H9 (cell line): ENCODE measurements around the gene SPTAN1. TPM values are rescaled to one million over a fixed set of nuclear protein-coding genes. Genes with fewer than 3 reads are reported as not detected.

Experiments
- DNase-seq: peaks from one replicate; pipeline ENCODE4 v3.0.0-alpha.2; 2017
- H2AFZ ChIP-seq: one replicate; pipeline ENCODE4 v1.6.1; 2013; ENCODE audit warnings: mild to moderate bottlenecking, low read length, control low read depth, moderate library complexity
- H2AK5ac ChIP-seq: 2 replicates; pipeline ENCODE4 v1.6.1; 2013; ENCODE audit warnings: low read length, control low read depth, mixed read lengths; ENCODE audit not compliant: insufficient read length
- H2BK120ac ChIP-seq: one replicate; pipeline ENCODE4 v1.6.1; 2013; ENCODE audit warnings: low read depth, mild to moderate bottlenecking, low read length, control low read depth, inconsistent platforms; ENCODE audit not compliant: poor library complexity, severe bottlenecking
- H2BK12ac ChIP-seq: 2 replicates; pipeline ENCODE4 v1.6.1; 2013; ENCODE audit warnings: low read length, control low read depth, mixed read lengths, low read depth; ENCODE audit not compliant: insufficient read length
- H2BK15ac ChIP-seq: 2 replicates; pipeline ENCODE4 v1.6.1; 2013; ENCODE audit warnings: low read depth, low read length, control low read depth
- H2BK20ac ChIP-seq: one replicate; pipeline ENCODE4 v1.6.1; 2013; ENCODE audit warnings: low read depth, mild to moderate bottlenecking, low read length, control low read depth, inconsistent platforms; ENCODE audit not compliant: poor library complexity, severe bottlenecking
- H2BK5ac ChIP-seq: 2 replicates; pipeline ENCODE4 v1.6.1; 2013; ENCODE audit warnings: low read length, control low read depth, mixed read lengths; ENCODE audit not compliant: insufficient read length
- H3K14ac ChIP-seq: 2 replicates; pipeline ENCODE4 v1.6.1; 2013; ENCODE audit warnings: low read length, control low read depth; ENCODE audit not compliant: insufficient read depth
- H3K18ac ChIP-seq: 2 replicates; pipeline ENCODE4 v1.6.1; 2013; ENCODE audit warnings: low read depth, mild to moderate bottlenecking, mixed read lengths, low read length, control low read depth; ENCODE audit not compliant: insufficient read length
- H3K23ac ChIP-seq: 2 replicates; pipeline ENCODE4 v1.6.1; 2013; ENCODE audit warnings: low read length, control low read depth, mixed read lengths, low read depth; ENCODE audit not compliant: insufficient read length
- H3K23me2 ChIP-seq: 2 replicates; pipeline ENCODE4 v1.6.1; 2013; ENCODE audit warnings: low read depth, mild to moderate bottlenecking, mixed read lengths, low read length, control low read depth; ENCODE audit not compliant: insufficient read length, poor library complexity, severe bottlenecking
- H3K27ac ChIP-seq: 2 replicates; pipeline ENCODE4 v1.5.1; 2013; ENCODE audit warnings: low read length, control low read depth, mixed read lengths, low read depth; ENCODE audit not compliant: insufficient read length
- H3K27me3 ChIP-seq: 2 replicates; pipeline ENCODE4 v1.6.1; 2013; ENCODE audit warnings: low read length, control low read depth, inconsistent platforms; ENCODE audit not compliant: insufficient read depth
- H3K4ac ChIP-seq: 2 replicates; pipeline ENCODE4 v1.6.1; 2013; ENCODE audit warnings: low read depth, mild to moderate bottlenecking, control low read depth, inconsistent platforms, low read length, moderate library complexity
- H3K4me1 ChIP-seq: 2 replicates; pipeline ENCODE4 v1.6.1; 2013; ENCODE audit warnings: low read length, control low read depth, inconsistent platforms; ENCODE audit not compliant: insufficient read depth
- H3K4me2 ChIP-seq: 2 replicates; pipeline ENCODE4 v1.6.1; 2013; ENCODE audit warnings: low read length, control low read depth, mixed read lengths; ENCODE audit not compliant: insufficient read length, insufficient read depth
- H3K56ac ChIP-seq: 2 replicates; pipeline ENCODE4 v1.6.1; 2013; ENCODE audit warnings: low read depth, mild to moderate bottlenecking, mixed read lengths, low read length, control low read depth; ENCODE audit not compliant: insufficient read length
- H3K79me1 ChIP-seq: 2 replicates; pipeline ENCODE4 v1.6.1; 2013; ENCODE audit warnings: low read depth, mild to moderate bottlenecking, moderate library complexity, low read length, control low read depth, inconsistent platforms; ENCODE audit not compliant: insufficient read depth, poor library complexity, severe bottlenecking
- H3K79me2 ChIP-seq: 2 replicates; pipeline ENCODE4 v1.6.1; 2013; ENCODE audit warnings: low read length, control low read depth, inconsistent platforms; ENCODE audit not compliant: insufficient read depth
- H3K9ac ChIP-seq: 2 replicates; pipeline ENCODE4 v1.6.1; 2013; ENCODE audit warnings: low read length, control low read depth, mixed read lengths; ENCODE audit not compliant: insufficient read length; ENCODE audit errors: extremely low read depth
- H3K9me3 ChIP-seq: one replicate; pipeline ENCODE4 v1.6.1; 2013; ENCODE audit warnings: low read depth, low read length, inconsistent platforms; ENCODE audit not compliant: control insufficient read depth
- H3T11ph ChIP-seq: one replicate; pipeline ENCODE4 v1.6.1; 2013; ENCODE audit warnings: mild to moderate bottlenecking, low read length, control low read depth, inconsistent platforms
- H4K20me1 ChIP-seq: one replicate; pipeline ENCODE4 v1.6.1; 2013; ENCODE audit not compliant: control insufficient read depth, insufficient read length, insufficient read depth
- H4K5ac ChIP-seq: 2 replicates; pipeline ENCODE4 v1.6.1; 2013; ENCODE audit warnings: low read depth, mild to moderate bottlenecking, mixed read lengths, low read length, control low read depth; ENCODE audit not compliant: insufficient read length
- H4K8ac ChIP-seq: replicated peaks from 2 replicates; pipeline ENCODE4 v1.6.1; 2013; ENCODE audit warnings: low read length, control low read depth, mixed read lengths, low read depth; ENCODE audit not compliant: insufficient read length
- H4K91ac ChIP-seq: 2 replicates; pipeline ENCODE4 v1.6.1; 2013; ENCODE audit warnings: low read depth, mild to moderate bottlenecking, moderate library complexity, mixed read lengths, low read length, control low read depth; ENCODE audit not compliant: insufficient read length
- H3K27ac Mint-ChIP-seq, 3 experiments: 2 replicates in 2 of 3; 3 replicates in 1 of 3; pipeline ENCODE4 v1.8.0; 2020 to 2021; ENCODE audit warnings: mixed read lengths in 3 of 3, mild to moderate bottlenecking in 1 of 3, moderate library complexity in 1 of 3
- H3K27me3 Mint-ChIP-seq: 2 replicates; pipeline ENCODE4 v1.8.0; 2021; ENCODE audit warnings: low read depth, mild to moderate bottlenecking, moderate library complexity, mixed read lengths
- H3K36me3 Mint-ChIP-seq, 3 experiments: 2 replicates in 2 of 3; 3 replicates in 1 of 3; pipeline ENCODE4 v1.8.0; 2020 to 2021; ENCODE audit warnings: low read depth in 3 of 3, mixed read lengths in 3 of 3; ENCODE audit not compliant: insufficient read depth in 1 of 3
- H3K4me1 Mint-ChIP-seq, 2 experiments: 2 replicates each; pipeline ENCODE4 v1.8.0; 2020; ENCODE audit warnings: mixed read lengths in 2 of 2
- H3K4me3 Mint-ChIP-seq, 2 experiments: 2 replicates in 1 of 2; 3 replicates in 1 of 2; pipeline ENCODE4 v1.8.0; 2020 to 2021; ENCODE audit warnings: mild to moderate bottlenecking in 2 of 2, mixed read lengths in 2 of 2, moderate library complexity in 1 of 2
- H3K9me3 Mint-ChIP-seq, 2 experiments: 2 replicates in 1 of 2; 3 replicates in 1 of 2; pipeline ENCODE4 v1.8.0; 2020; ENCODE audit warnings: mild to moderate bottlenecking in 2 of 2, mixed read lengths in 2 of 2, moderate library complexity in 1 of 2
- WGBS: extraction: QIAGEN DNeasy Blood & Tissue Kit; methylation state at CpG from one replicate; pipeline ENCODE4 v1.1.7; 2013; ENCODE audit warnings: missing lambda C conversion rate, low lambda C conversion rate, mixed read lengths; ENCODE audit not compliant: insufficient read length; ENCODE audit errors: extremely low coverage; 5-methylcytosine and 5-hydroxymethylcytosine counted together
- total RNA-seq: library from RNA; stranded (reverse); gene quantifications from 2 replicates; pipeline ENCODE4 v1.2.1, GENCODE V29; 2021
- TF ChIP-seq, protein P1 (sequence below): fragments of 200-600 bp; sonication (generic); conservative IDR thresholded peaks from 3 replicates; pipeline ENCODE4 v1.8.0; 2021; ENCODE audit warnings: antibody characterized with exemption, mild to moderate bottlenecking

SPTAN1 gene
- total RNA-seq, 1 experiment from 2014 or later = 213 TPM

DNA sequence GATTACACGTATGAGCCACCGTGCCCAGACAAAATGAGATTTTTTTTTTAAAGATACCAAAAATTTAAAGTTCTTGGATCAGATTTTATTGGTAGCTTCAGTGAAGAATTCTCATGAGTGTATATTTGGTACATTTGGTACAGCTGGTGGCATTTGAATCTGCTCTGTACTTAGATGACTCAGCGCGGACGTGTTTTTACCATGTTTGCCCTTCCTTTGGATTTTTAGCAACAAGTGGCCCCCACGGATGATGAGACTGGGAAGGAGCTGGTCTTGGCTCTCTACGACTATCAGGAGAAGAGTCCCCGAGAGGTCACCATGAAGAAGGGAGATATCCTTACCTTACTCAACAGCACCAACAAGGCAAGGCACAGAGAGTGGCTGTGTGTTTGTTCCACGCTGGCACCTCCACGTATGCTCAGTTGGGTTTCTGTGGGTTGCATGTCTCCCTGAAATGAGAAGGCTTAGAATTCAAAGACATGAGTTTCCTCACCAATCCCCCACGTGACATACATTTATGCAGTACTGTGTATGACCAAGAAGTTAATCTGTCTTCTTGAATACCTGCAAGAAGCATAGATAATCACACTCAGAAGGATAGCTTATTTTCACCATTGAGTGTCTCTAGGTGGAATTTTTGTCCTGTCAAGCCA is 36.3 kb downstream of the SPTAN1 start:
- Histone ChIP-seq H2AK5ac (no peak overlapping the region), H3T11ph (no peak overlapping the region), H3K23ac (no peak overlapping the region), H3K23me2 (no peaks in the 10 kb centered on the region), H2AFZ (no peak overlapping the region), H3K4ac (no peak overlapping the region), H2BK5ac (no peak overlapping the region), H4K5ac (no peak overlapping the region), H4K20me1 (no peaks in the 10 kb centered on the region), H3K56ac (no peak overlapping the region), H4K91ac (no peak overlapping the region), H2BK20ac (no peak overlapping the region), H2BK12ac (no peak overlapping the region), H3K27ac (no peak overlapping the region), H3K79me2 (no peaks in the 10 kb centered on the region), H3K18ac (no peak overlapping the region), H2BK120ac (no peak overlapping the region), H3K4me1 (no peaks in the 10 kb centered on the region), H3K27me3 (no peaks in the 10 kb centered on the region), H3K79me1 (no peaks in the 10 kb centered on the region), H3K9me3 (no peaks in the 10 kb centered on the region), H3K9ac (no peak overlapping the region), H3K4me2 (no peak overlapping the region), H4K8ac (no peak overlapping the region), H2BK15ac (no peak overlapping the region), H3K14ac (no peak overlapping the region)
- no peaks in the 10 kb centered on the region for H3K4me1 Mint-ChIP-seq
- no peak overlapping the region for H3K4me3 Mint-ChIP-seq
- H3K27ac Mint-ChIP-seq = peak overlapping the region in 2 of 3 experiments; percentile 14 to 65; a peak in 2 of 7 replicates
- peaks cover 60 to 93% (median 87%) of the 10 kb centered on the region in 3 experiments for H3K36me3 Mint-ChIP-seq
- TF ChIP-seq, protein P1, sequence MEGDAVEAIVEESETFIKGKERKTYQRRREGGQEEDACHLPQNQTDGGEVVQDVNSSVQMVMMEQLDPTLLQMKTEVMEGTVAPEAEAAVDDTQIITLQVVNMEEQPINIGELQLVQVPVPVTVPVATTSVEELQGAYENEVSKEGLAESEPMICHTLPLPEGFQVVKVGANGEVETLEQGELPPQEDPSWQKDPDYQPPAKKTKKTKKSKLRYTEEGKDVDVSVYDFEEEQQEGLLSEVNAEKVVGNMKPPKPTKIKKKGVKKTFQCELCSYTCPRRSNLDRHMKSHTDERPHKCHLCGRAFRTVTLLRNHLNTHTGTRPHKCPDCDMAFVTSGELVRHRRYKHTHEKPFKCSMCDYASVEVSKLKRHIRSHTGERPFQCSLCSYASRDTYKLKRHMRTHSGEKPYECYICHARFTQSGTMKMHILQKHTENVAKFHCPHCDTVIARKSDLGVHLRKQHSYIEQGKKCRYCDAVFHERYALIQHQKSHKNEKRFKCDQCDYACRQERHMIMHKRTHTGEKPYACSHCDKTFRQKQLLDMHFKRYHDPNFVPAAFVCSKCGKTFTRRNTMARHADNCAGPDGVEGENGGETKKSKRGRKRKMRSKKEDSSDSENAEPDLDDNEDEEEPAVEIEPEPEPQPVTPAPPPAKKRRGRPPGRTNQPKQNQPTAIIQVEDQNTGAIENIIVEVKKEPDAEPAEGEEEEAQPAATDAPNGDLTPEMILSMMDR = no peak
- H3K9me3 Mint-ChIP-seq = no peaks in the 10 kb centered on the region
- WGBS = no CpG with 5 or more reads among the region's 11 CpGs
- no peak for DNase-seq
- no peaks in the 10 kb centered on the region; the same call in 1 of the 2 replicates for H3K27me3 Mint-ChIP-seq
